GM12892 (cell line): Measurements from ENCODE around the gene RSPH10B.

Experiments used
- POLR2A ChIP-seq: IDR thresholded peaks from 2 replicates; pipeline ENCODE4 v1.6.1; 2011; ENCODE audit warnings: low read depth, low read length, control low read depth
- POLR2AphosphoS5 ChIP-seq: IDR thresholded peaks from 2 replicates; pipeline ENCODE4 v1.6.1; 2011; ENCODE audit warnings: low read depth, low read length, control low read depth

DNA sequence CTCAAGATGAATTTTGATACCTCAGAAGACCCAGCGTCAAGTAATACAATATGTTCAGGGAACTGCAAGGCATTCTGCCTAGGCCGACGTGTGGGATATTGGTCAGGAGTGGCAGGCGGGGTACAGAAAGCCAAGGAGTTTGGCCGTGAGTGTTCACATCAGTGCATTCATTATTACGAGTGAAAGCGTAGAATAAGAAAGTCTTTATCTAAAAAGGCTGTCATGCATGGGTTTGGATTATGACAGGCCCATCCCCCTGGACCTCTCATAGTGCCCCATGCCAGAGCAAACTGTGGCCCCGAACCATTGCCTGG, 46.1 kb upstream of the RSPH10B start:
- no peak for TF ChIP-seq POLR2AphosphoS5
- TF ChIP-seq POLR2A: no peak
